SK-N-DZ (cell line): ENCODE measurements around the gene IL17A.

ENCODE experiments used
- DNase-seq: peaks from one replicate; pipeline ENCODE4 v3.0.0-alpha.2; 2015; ENCODE audit warnings: low spot score
- small RNA-seq, 2 experiments: library from RNA; depleted of rRNA; stranded (forward); fragments of <200 nt; gene quantifications; one replicate each; pipeline ENCODE3, GENCODE V24; 2014

Gene IL17A

DNA sequence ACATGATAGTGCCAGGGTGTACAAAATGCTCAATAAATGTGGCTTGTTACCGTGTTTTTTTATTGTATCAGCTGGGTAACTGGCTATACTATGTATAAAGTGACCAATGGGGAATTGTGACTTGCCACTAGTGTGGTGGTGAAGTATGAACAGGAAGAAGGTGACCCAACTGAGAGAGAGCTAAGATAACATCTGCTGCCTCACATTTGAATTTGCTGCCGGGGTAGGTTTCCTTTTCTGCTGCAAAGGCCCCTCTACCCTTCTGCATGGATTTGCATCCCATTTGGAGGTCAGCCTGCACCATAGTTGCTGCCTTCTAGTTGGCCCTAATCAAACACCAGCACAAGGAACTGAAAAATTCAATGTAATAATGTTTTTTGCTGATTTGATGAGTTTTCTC, 24.1 kb downstream of the IL17A start:
- DNase-seq, result no peak

DNA sequence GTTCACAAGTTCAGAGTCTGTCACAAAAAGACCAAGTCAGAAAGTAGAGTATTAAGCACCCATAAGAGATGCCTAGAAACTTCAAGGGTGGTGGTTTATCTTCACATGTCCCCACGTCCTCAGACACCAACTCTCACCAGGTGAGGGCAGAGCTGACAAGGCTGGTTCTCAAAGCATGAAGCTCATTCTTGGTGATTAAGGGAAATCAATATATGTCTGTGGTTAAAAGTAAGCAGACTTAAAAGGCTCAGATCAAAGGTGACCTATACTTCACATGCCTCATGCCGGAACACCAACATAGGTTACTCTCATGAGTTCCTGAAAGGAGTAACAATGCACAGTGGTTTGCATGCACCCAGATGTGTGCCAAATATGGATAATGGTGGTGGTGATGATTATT, 27.0 kb downstream of the IL17A start:
- DNase-seq, result no peak

DNA sequence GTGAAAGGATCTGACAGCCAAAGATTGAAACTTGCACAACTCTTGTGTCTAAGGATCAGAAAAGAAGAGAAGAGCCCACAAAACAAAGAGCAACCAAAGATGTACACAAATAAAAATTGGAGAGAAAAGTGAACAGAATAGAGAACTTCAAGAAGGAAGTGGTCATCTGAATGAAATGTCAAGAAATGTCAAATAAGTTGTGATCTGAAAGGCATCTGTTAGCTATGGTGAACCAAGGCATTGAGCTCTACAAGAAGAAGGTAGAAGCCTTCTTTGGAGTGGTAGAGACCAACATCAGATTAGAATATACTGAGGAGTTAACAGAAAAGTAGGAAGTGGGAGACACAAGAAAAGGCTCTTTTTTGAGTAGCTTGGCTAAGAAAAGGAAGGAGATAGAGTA, 29.6 kb downstream of the IL17A start:
- no peak for DNase-seq

DNA sequence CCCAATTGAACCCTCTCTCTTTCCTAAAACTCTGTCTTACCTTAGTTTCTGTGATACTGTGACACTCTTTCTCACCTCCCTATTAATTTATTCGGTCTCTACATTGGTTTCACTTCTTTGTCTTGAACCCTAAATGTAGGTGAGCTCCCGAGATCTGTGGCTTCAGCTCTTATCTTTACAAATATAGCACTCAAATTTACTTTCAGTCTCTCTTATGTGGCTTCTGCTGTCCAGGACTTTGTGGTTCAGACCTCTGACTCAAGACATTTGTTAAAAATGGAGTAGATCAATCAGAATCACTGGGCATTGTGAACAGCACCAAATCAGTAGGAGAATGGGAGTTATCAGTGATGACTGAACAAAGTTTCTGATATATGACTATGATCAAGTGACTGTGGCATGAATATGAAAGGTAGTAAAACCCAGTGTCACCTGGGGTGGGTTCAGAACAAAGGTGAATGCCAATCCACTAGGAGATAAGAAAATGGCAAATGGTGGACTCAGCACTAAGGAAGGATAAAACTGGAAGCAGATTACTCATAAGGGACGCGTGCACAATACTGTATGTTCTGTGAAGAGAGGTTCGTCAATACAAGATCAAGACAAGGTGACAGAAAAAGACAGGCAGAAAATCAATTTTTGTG, 30.9 kb downstream of the IL17A start:
- no peak for DNase-seq

DNA sequence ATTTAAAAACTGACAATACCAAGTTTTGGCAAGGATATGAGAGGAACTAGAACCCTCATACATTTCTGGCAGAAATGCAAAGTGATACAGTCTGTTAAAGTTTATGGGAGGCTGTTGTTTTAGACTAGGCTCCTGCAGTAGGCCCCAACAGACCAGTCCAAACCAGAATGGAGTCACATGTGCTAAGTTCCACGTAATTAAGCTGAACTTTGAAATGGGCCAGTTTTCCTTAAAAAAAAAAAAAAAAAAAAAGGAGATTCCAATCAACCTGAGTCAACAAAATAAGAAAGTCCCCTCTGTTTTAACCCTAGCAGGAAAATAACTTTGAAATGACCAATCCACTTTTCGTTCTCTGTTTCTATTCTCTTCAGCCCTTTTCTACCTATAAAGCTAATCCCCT, 31.6 kb downstream of the IL17A start:
- DNase-seq, result no peak

DNA sequence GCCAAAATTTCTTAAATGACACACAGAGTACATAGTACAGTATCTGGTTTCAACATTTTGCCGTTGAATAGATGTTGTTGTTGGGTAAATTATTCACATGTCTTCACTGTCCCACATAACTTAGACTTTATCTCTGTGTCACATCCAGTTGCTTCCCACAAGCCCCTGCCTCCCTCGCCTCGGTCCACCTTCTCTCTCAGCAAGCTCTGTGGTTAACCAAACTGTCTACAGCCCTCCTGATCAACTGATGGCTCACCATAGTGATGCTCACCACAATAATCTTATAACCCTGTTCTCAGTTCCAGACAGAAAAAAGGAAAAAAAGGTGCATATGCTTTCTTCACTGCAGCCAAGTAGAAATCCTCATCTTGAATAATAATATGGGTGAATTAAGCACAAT, 35.1 kb downstream of the IL17A start:
- DNase-seq, result no peak

DNA sequence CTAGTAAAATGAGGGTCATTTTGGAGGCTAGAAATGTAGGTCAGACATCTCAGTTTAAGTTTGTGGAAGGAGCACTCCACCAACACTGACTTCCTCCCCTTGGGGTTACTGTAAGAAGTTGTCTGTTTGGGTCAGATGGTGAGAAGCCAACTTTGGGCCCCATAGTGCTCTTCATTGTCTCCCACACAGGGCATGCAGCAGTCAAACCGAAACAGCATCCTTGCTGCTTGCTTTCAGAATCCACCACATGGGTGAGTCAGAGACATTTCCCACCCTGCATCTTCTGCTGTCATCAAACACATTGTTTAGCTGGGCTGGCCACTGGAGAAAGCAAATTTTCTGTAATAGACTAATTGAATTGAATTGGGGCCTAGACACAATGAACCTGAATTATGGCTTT, 41.3 kb downstream of the IL17A start:
- DNase-seq, result no peak

DNA sequence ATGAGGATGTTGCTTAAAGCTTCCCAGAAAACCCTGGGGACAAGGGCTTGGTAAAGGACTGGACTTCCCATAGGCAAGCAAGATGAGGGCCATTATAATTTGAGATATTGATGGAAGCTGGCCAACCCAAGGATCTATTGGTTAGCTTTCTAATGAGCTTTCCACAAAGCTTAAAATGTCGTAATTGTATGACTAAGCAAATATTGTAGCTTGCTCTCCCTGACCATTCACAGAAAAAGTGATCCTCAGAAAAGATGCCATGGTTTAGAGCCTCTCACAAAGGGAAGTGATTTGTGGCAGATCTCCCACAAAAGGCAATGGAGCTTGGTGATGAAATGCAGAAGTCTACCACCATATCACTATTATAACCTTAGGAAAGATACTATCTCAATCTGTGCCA, 44.5 kb downstream of the IL17A start:
- no peak for DNase-seq

DNA sequence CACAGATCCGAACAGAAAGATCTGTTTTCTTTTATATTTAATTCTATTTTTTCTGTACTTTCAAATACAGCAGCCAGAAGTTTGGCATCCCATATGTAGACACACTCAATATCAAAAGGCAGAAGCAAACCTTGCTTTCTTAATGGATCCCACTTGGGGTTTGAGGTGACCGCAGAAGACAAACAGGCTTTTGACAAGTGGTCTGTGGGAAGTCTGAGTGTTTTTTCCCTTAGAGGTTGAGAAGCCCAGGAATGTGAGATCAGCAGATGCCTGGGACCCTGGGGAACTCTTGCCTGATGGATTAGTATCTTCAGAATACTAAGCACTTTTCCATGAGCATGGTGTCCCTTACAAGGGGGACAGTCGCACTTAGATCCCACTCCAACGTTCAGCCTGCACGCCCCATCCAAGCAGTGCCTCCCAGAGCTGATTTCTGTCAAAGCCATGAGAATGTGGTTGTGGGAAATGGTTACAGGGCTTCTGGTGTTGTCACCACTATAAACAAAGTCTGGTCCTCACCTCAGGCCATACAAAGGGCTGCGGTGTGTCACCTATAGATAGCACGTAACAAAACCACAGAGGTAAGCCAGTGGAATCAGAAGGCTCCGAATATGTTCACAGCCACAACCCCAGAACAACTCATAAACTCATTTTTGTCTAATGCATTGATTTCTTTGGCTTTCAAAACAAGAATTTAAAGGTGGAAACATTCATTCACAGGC, 45.4 kb downstream of the IL17A start:
- no peak for DNase-seq

DNA sequence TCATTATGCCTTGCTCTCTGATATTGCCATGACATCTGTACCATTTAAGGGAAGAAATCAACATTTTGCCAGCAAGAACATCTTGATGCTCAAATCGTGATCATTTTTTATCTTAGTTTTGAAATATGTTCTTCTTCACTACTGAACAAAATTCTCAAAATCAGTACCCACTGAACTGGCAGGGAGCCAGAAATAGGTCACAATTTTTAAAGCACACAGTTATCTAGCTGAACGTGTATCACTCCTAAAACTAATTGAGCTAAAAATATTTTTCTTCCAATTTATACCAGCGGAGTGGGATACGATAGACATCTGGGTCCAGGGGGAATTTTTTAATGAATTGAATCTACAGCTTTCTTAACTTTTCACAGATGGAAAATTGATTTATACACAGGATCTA, 46.8 kb downstream of the IL17A start:
- no peak for DNase-seq

DNA sequence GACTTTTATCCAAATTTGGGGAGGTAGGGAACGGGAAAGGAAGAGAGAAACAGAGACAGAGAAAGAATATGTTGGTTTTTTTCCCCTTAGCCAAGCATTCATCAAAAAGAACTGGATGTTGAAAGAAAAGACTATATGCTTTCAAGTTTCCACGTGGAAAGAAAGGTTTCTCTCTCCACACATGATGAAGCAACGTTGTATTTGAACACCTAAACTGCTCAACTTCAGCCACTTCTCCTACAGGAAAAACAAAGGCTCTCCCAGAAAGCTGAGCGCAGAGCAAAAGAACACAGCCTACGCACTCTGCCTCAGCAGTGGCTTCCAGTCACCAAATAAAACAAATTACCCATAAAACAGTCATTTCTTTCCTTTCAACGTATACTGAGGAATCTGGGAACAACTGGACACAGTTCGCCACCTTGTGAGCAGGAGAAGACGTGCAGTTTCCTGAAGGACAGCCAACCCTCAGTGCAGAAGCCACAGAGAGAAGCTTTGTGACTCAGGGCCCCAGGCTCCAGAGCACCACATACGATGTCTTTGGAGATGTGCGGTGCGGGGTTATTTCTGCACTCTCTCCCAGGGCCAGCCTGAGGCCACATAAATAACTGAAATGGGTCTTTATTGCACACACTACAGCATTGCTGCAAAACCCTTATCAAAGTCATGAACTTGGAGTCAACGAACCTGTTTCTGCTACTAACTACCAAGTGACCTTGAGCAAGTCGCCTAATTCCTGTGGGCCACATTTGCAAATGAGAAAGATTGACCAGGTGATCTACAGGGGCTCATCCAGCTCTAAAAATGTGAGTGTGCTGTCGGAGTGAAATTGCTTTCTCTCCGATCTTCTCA, 48.0 kb downstream of the IL17A start:
- DNase-seq, result peak; percentile 55

Small RNA genes lying within 50 kb of the gene (small RNA-seq; reads per million reads assigned to genes)
- gene MIR133B, result 0 reads per million in 2 experiments
- gene MIR206, result 0 reads per million in 2 experiments
